GM12878 (cell line): Measurements from ENCODE around the gene LMOD3. TPM values are rescaled to one million over a fixed set of nuclear protein-coding genes. Genes with fewer than 3 reads are reported as not detected.
A peak's percentile ranks its signal among the peaks of the same experiment; 100 is the strongest.

Experiments used
- ATAC-seq: fragments of 200-7000 bp; cut with Tn5 transposase; 3 replicates; pipeline ENCODE4 v1.9.1; 2020; ENCODE audit warnings: mild to moderate bottlenecking, moderate library complexity
- BruUV-seq: library from RNA; stranded (reverse); fragments of 400-500 nt; replicated peaks from 2 replicates; lab custom pipeline; 2021; lab: Mats Ljungman, UMichigan
- CTCF ChIA-PET: fragments of 300-600 bp; sonication (Branson Sonifier 250); formaldehyde crosslinking; extraction: SDS; loops from one replicate; lab custom pipeline; 2021; ENCODE audit warnings: inconsistent platforms; lab: Yijun Ruan, JAX
- POLR2A ChIA-PET: fragments of 350-600 bp; formaldehyde crosslinking; extraction: SDS; loops from one replicate; lab custom pipeline; 2021; ENCODE audit warnings: inconsistent platforms; lab: Charles Lee
- RAD21 ChIA-PET: fragments of 300-600 bp; sonication (Branson Sonifier 250); formaldehyde crosslinking; loops from one replicate; lab custom pipeline; 2023; ENCODE audit warnings: antibody characterized with exemption; ENCODE audit not compliant: unreplicated experiment; lab: Charles Lee
- SMC1A ChIA-PET: fragments of 300-600 bp; sonication (Branson Sonifier 250); formaldehyde crosslinking; loops from one replicate; lab custom pipeline; 2023; ENCODE audit not compliant: unreplicated experiment, uncharacterized antibody; lab: Charles Lee
- DNase-seq: peaks from one replicate; pipeline ENCODE4 v3.0.0-alpha.2; 2011; ENCODE audit warnings: low read depth, low spot score
- FAIRE-seq: peaks from 3 replicates; lab custom pipeline; 2011; peaks lifted over from hg19 to GRCh38; lab: Jason Lieb, UNC
- H2AFZ ChIP-seq: 2 replicates; pipeline ENCODE4 v1.6.0; 2011; ENCODE audit warnings: low read depth, low read length, control low read depth; ENCODE audit not compliant: control insufficient read depth
- H3K27ac ChIP-seq: 2 replicates; pipeline ENCODE4 v1.5.1; 2011; ENCODE audit warnings: control low read depth; ENCODE audit not compliant: control insufficient read depth, insufficient read depth
- H3K27me3 ChIP-seq, 2 experiments: replicated peaks in 1 of 2; 2 replicates each; pipeline versions ENCODE4 v1.6.0 to v1.6.1; 2011; ENCODE audit warnings: low read length in 1 of 2; ENCODE audit not compliant: control insufficient read depth in 2 of 2, insufficient read depth in 2 of 2
- H3K36me3 ChIP-seq, 2 experiments: 2 replicates each; pipeline ENCODE4 v1.5.1; 2011; ENCODE audit warnings: low read length in 1 of 2; ENCODE audit not compliant: control insufficient read depth in 2 of 2, insufficient read depth in 2 of 2
- H3K4me1 ChIP-seq: 2 replicates; pipeline ENCODE4 v1.6.1; 2011; ENCODE audit warnings: mild to moderate bottlenecking, low read length, moderate library complexity, mixed read lengths; ENCODE audit not compliant: control insufficient read depth, insufficient read depth
- H3K4me2 ChIP-seq: 2 replicates; pipeline ENCODE4 v1.6.0; 2011; ENCODE audit warnings: control low read depth; ENCODE audit not compliant: control insufficient read depth, insufficient read depth
- H3K4me3 ChIP-seq: fragments of 200-600 bp; sonication (generic); 2 replicates; pipeline ENCODE4 v1.5.1; 2016
- H3K79me2 ChIP-seq: 2 replicates; pipeline ENCODE4 v1.6.0; 2011; ENCODE audit warnings: low read length; ENCODE audit not compliant: control insufficient read depth, insufficient read depth
- H3K9ac ChIP-seq: 2 replicates; pipeline ENCODE4 v1.8.0; 2011; ENCODE audit warnings: low read length, control low read depth, mixed read lengths; ENCODE audit not compliant: control insufficient read depth, insufficient read depth
- H3K9me3 ChIP-seq: replicated peaks from 3 replicates; pipeline ENCODE4 v1.5.1; 2011; ENCODE audit warnings: mild to moderate bottlenecking, low read length; ENCODE audit not compliant: control insufficient read depth, insufficient read depth
- H4K20me1 ChIP-seq: 2 replicates; pipeline ENCODE4 v1.6.0; 2011; ENCODE audit not compliant: control insufficient read depth, insufficient read depth
- CEBPB ChIP-seq, 2 experiments: fragments of 150-350 bp in 1 of 2; IDR thresholded peaks; 2 replicates each; pipeline ENCODE4 v1.6.1; 2012 to 2014; ENCODE audit warnings: low read depth in 2 of 2, low read length in 2 of 2, borderline replicate concordance in 1 of 2, inconsistent platforms in 1 of 2
- CHD1 ChIP-seq: IDR thresholded peaks from 2 replicates; pipeline ENCODE4 v1.6.1; 2012; ENCODE audit warnings: low read depth, low read length, improper control_type of control experiment
- CREB1 ChIP-seq: IDR thresholded peaks from 2 replicates; pipeline ENCODE4 v1.6.1; 2012; ENCODE audit warnings: low read depth, mild to moderate bottlenecking, inconsistent platforms
- DPF2 ChIP-seq: fragments of 450-650 bp; IDR thresholded peaks from 2 replicates; pipeline ENCODE4 v1.6.1; 2017; ENCODE audit warnings: mild to moderate bottlenecking
- EZH2 ChIP-seq: IDR thresholded peaks from 2 replicates; pipeline ENCODE4 v1.6.1; 2012; ENCODE audit warnings: low read depth, mild to moderate bottlenecking, control low read depth, inconsistent platforms, low read length, borderline replicate concordance; ENCODE audit not compliant: control insufficient read depth
- FOXK2 ChIP-seq: fragments of 450-650 bp; IDR thresholded peaks from 2 replicates; pipeline ENCODE4 v1.6.1; 2017; ENCODE audit warnings: mild to moderate bottlenecking, moderate library complexity
- GATAD2B ChIP-seq: fragments of 450-650 bp; conservative IDR thresholded peaks from 2 replicates; pipeline ENCODE4 v1.6.1; 2017; ENCODE audit warnings: low read depth, mild to moderate bottlenecking, moderate library complexity
- IKZF1 ChIP-seq: fragments of 450-650 bp; conservative IDR thresholded peaks from 2 replicates; pipeline ENCODE4 v1.6.1; 2017; ENCODE audit warnings: antibody characterized with exemption, mild to moderate bottlenecking
- IKZF2 ChIP-seq, 2 experiments: fragments of 450-650 bp; IDR thresholded peaks; 2 replicates each; pipeline ENCODE4 v1.6.1; 2017; ENCODE audit warnings: mild to moderate bottlenecking in 2 of 2, moderate library complexity in 2 of 2
- MTA2 ChIP-seq: fragments of 450-650 bp; IDR thresholded peaks from 2 replicates; pipeline ENCODE4 v1.6.1; 2016; ENCODE audit warnings: low read depth, mild to moderate bottlenecking, moderate library complexity
- MTA3 ChIP-seq: IDR thresholded peaks from 2 replicates; pipeline ENCODE4 v1.6.1; 2012; ENCODE audit warnings: low read length, inconsistent platforms, borderline replicate concordance
- POU2F2 ChIP-seq: IDR thresholded peaks from 3 replicates; pipeline ENCODE4 v1.6.1; 2011; ENCODE audit warnings: low read depth, mild to moderate bottlenecking, low read length, borderline replicate concordance
- RELA ChIP-seq: fragments of 450-650 bp; IDR thresholded peaks from 2 replicates; pipeline ENCODE4 v1.8.0; 2014; ENCODE audit warnings: borderline replicate concordance; ENCODE audit not compliant: partially characterized antibody
- RUNX3 ChIP-seq: IDR thresholded peaks from 2 replicates; pipeline ENCODE4 v1.6.1; 2012; ENCODE audit warnings: low read length, inconsistent platforms
- TCF12 ChIP-seq: IDR thresholded peaks from 2 replicates; pipeline ENCODE4 v1.6.1; 2011; ENCODE audit warnings: low read depth, mild to moderate bottlenecking, low read length
- TCF3 ChIP-seq: IDR thresholded peaks from 2 replicates; pipeline ENCODE4 v1.6.1; 2012; ENCODE audit warnings: low read depth, mild to moderate bottlenecking, low read length, borderline replicate concordance; ENCODE audit not compliant: insufficient read depth
- YY1 ChIP-seq: IDR thresholded peaks from 2 replicates; pipeline ENCODE4 v1.6.1; 2011; ENCODE audit warnings: low read depth, mild to moderate bottlenecking, low read length
- ZNF274 ChIP-seq: IDR thresholded peaks from one replicate; pipeline ENCODE4 v1.8.0; 2011; ENCODE audit not compliant: insufficient read length, insufficient read depth
- ZZZ3 ChIP-seq: IDR thresholded peaks from 2 replicates; pipeline ENCODE4 v1.6.1; 2011; ENCODE audit warnings: low read depth; ENCODE audit not compliant: control insufficient read depth, insufficient read length
- WGBS: methylation state at CpG from one replicate; pipeline ENCODE4 v1.1.6; 2016; ENCODE audit warnings: low lambda C conversion rate; ENCODE audit not compliant: insufficient replicate concordance, insufficient coverage; ENCODE audit errors: missing lambda C conversion rate; 5-methylcytosine and 5-hydroxymethylcytosine counted together
- in situ Hi-C: fragments of 300-500 bp; cut with MboI; formaldehyde crosslinking; loops from 9 replicates; pipeline ENCODE4 v1.14.3; 2018; ENCODE audit warnings: mixed read lengths
- intact Hi-C: fragments of 100-400 bp; cut with micrococcal nuclease; formaldehyde crosslinking; loops from one replicate; pipeline ENCODE4 v1.14.2; 2022; ENCODE audit not compliant: unreplicated experiment
- polyA plus RNA-seq, 11 experiments: library from polyadenylated mRNA; depleted of rRNA in 4 of 11; unstranded in 6 of 11; stranded (reverse) in 5 of 11; fragments of >200 nt; fragmentation: Nextera tagmentation in 4 of 11; fragmentation: Illumina TruSeq in 1 of 11; extraction: Ambion mirVana in 4 of 11; extraction: Trizol in 1 of 11; gene quantifications; 1 replicate in 1 of 11; 2 replicates in 10 of 11; pipeline versions ENCODE4 v1.2.1 to v1.2.3, GENCODE V29; 2011 to 2016; ENCODE audit warnings: inconsistent platforms in 2 of 11, missing spikeins in 2 of 11, low read depth in 1 of 11
- total RNA-seq, 4 experiments: library from RNA; depleted of rRNA in 3 of 4; stranded (reverse); fragments of >200 nt in 3 of 4; fragmentation: Illumina TruSeq in 1 of 4; extraction: Trizol in 1 of 4; gene quantifications; 2 replicates each; pipeline versions ENCODE4 v1.2.1 to v1.2.3, GENCODE V29; 2013 to 2021
- TF ChIP-seq, protein P1 (sequence below): fragments of 450-650 bp; IDR thresholded peaks from 2 replicates; pipeline ENCODE4 v1.6.1; 2016; ENCODE audit warnings: mild to moderate bottlenecking

Gene LMOD3
- total and polyA plus RNA-seq, 10 of the 15 experiments (the other 5 are each of a cell fraction or from before 2014, with no cell fraction given): 0.04 to 0.20 (median 0.09) TPM; not detected in 1

GRCh38 chr3:69095636-69096035 lies 26.8 kb downstream of the LMOD3 start (continued):
- TF ChIP-seq ZZZ3 (no peak), POU2F2 (no peak), CHD1 (no peak), RUNX3 (peak; percentile 53), CEBPB (IDR thresholded peaks at IDR 0.05; ENCODE audit: borderline replicate concordance in 1 of 2, low read depth in 2 of 2, low read length in 2 of 2) (no peak), YY1 (no peak), IKZF2 (IDR thresholded peaks at IDR 0.05) (peak in 1 of 2 experiments; percentile 45; a peak in 2 of 4 replicates), FOXK2 (no peak)
- TF ChIP-seq, all 136 proteins: peak for 4

DNA sequence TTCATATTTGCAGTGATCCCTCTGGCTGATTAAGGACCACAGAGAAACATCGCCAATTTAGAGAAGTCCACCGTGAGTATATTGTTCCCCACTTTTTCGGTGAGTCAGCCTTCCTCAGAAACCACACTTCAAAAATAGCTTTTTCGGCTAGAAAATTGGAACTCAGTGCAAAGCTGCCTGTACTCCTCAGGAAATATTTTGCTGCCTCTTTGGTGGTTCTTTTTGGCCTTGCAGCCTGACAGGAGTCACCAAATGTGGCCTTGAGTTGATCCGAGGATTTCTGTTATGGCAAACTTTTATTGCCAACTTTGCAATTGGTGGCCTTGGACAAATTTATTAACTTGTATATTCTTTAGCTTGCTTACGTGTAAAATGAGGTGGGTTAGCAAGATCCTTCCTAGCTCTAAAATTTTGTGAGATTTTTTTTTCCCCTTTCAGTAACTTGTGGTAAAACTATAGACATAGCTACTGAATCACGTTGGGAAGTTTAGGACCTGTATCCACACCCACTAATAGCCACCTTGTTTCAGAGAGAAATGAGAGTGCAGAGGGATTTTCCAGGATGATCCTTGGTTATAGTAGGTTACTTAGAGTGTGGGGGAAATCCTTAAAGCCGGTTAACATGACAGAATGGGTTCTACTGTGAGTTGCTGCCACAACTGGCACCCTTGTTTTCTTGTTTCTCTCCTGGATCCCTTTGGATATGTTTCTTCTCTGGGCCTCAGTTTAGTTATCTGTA lies 27.8 kb downstream of the LMOD3 start:
- 2% methylated on average over 8 of the region's 8 CpGs for WGBS
- Histone ChIP-seq H3K4me2 (peak overlapping the region; percentile 46), H3K9me3 (no peaks in the 10 kb centered on the region), H3K9ac (peak overlapping the region; percentile 58), H3K27me3 (no peaks in the 10 kb centered on the region), H3K36me3 (peaks cover 0 to 19% of the 10 kb centered on the region in 2 experiments; a peak in 3 of 4 replicates), H3K79me2 (peaks cover 85% of the 10 kb centered on the region), H2AFZ (no peak overlapping the region), H3K4me1 (peaks cover 50% of the 10 kb centered on the region), H3K4me3 (peak overlapping the region; percentile 31), H4K20me1 (no peaks in the 10 kb centered on the region), H3K27ac (peak overlapping the region; percentile 49)
- BruUV-seq: no TSS peak
- ChIA-PET RAD21 (interaction anchor here (0.9 to 16.7 kb wide), 9 partner anchors 11 to 315 kb away, joined by 3 to 152 read pairs (median 4); partner anchors contain the start of genes ARL6IP5, TMF1 and UBA3), CTCF (interaction anchor here (0.7 to 2.2 kb wide), 8 partner anchors 11 to 58 kb away, joined by 3 to 13 read pairs (median 4); partner anchors contain the start of gene TMF1), POLR2A (interaction anchor here (0.7 to 3.3 kb wide), 3 partner anchors 10 to 232 kb away, joined by 3 to 26 read pairs (median 14); partner anchors contain the start of genes ARL6IP5 and UBA3), SMC1A (interaction anchor here (0.6 to 19.6 kb wide), 16 partner anchors 8 to 231 kb away, joined by 3 to 234 read pairs (median 4); partner anchors contain the start of genes ARL6IP5, TMF1 and UBA3)
- DNase-seq: no peak
- in situ Hi-C loops: no loop called here
- intact Hi-C loops: no loop called here
- ATAC-seq: peak; percentile 35
- no peak for FAIRE-seq
- TF ChIP-seq MTA2 (peak; percentile 9; the same call in 1 of the 2 replicates), GATAD2B (0 out of 2 replicates have a peak, but pooled peaks have one; percentile 26), EZH2 (no peak), TCF12 (no peak), IKZF2 (IDR thresholded peaks at IDR 0.05) (peak; percentile 50 to 71; a peak in 3 of 4 replicates), TCF3 (no peak), MTA3 (0 out of 2 replicates have a peak, but pooled peaks have one; percentile 65), IKZF1 (peak; percentile 56), RELA (peak; percentile 67), CREB1 (0 out of 2 replicates have a peak, but pooled peaks have one; percentile 23), CEBPB (IDR thresholded peaks at IDR 0.05; ENCODE audit: borderline replicate concordance in 1 of 2, low read depth in 2 of 2, low read length in 2 of 2) (no peak), DPF2 (peak; percentile 29; the same call in 1 of the 2 replicates), ZNF274 (no peak), RUNX3 (peak; percentile 66)
- TF ChIP-seq, protein P1, sequence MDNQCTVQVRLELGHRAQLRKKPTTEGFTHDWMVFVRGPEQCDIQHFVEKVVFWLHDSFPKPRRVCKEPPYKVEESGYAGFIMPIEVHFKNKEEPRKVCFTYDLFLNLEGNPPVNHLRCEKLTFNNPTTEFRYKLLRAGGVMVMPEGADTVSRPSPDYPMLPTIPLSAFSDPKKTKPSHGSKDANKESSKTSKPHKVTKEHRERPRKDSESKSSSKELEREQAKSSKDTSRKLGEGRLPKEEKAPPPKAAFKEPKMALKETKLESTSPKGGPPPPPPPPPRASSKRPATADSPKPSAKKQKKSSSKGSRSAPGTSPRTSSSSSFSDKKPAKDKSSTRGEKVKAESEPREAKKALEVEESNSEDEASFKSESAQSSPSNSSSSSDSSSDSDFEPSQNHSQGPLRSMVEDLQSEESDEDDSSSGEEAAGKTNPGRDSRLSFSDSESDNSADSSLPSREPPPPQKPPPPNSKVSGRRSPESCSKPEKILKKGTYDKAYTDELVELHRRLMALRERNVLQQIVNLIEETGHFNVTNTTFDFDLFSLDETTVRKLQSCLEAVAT: no peak
